HG03066 (cell line): Measurements from ENCODE around the gene IRF6.

Experiments
- ATAC-seq: cut with Tn5 transposase; IDR thresholded peaks from one replicate; pipeline ENCODE4 v1.9.1; 2021; ENCODE audit warnings: low read depth; ENCODE audit not compliant: unreplicated experiment

The IRF6 gene

DNA sequence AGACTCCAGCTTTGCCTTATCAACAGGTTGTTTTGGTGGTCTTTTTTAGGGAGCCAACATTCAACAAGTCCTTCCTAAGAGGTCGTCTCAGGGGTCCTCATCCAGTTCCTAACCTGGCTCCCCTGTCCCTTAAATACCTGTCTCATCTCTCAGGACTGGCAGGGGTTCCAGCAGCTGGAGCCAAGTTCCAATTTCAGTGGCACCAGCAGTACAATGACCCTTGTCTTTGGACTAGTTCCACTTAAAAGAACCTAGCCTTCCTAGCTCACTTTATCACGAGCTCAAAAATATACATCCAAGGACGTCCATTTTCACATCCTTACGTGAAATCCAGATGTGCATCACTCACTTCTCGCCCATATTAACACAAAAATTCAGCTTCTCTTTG lies 68.8 kb downstream of the IRF6 start:
- no peak for ATAC-seq

DNA sequence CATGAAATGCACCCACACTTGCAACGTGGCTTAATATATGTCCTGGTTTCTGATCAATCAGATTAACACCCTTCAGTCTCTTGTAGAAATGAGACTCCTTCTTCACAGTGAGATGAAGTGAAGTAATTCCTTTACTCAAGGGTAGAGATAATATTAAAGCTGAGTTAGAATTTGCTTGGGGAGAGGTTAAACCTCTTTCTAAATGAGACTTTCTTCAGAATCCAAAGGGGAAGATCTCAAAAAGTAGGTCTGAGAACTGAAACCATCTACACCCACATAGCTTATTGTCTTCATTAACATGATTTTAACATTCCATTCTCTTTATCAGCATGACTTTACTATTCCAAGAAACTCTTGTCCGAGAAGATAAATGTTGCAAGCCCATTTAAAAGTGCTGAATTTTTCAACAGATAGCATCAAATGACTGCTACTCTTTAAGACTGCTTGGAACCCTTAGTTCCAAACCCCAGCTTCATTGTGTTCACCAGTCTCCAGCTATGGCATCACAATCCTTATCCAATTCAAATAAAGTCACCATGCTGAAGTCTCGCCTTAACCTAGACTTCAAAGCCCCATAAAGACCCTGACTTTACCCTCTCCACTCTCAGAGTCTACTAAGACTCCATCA lies 69.3 kb downstream of the IRF6 start:
- ATAC-seq = no peak
